Endothelial cell of umbilical vein (primary cell): Measurements from ENCODE around the gene TSPEAR. TPM values are rescaled to one million over a fixed set of nuclear protein-coding genes. Genes with fewer than 3 reads are reported as not detected.

Experiments
- BruUV-seq: library from RNA; stranded (reverse); fragments of 400-500 nt; replicated peaks from 2 replicates; lab custom pipeline; 2021; lab: Mats Ljungman, UMichigan
- CTCF ChIA-PET: fragments of 300-600, 350-600 bp; sonication (Branson Sonifier 250); formaldehyde crosslinking; loops from one replicate; lab custom pipeline; 2021; ENCODE audit warnings: antibody characterized with exemption, inconsistent platforms; lab: Charles Lee
- POLR2A ChIA-PET: fragments of 300-600, 350-600 bp; sonication (Branson Sonifier 250); formaldehyde crosslinking; loops from one replicate; lab custom pipeline; 2021; ENCODE audit warnings: antibody characterized with exemption, inconsistent platforms; lab: Charles Lee
- DNase-seq: peaks from one replicate; pipeline ENCODE4 v3.0.0-alpha.2; 2011; ENCODE audit warnings: low read depth, low spot score
- FAIRE-seq: peaks from 2 replicates; lab custom pipeline; 2011; peaks lifted over from hg19 to GRCh38; lab: Jason Lieb, UNC
- H2AFZ ChIP-seq: 2 replicates; pipeline ENCODE4 v1.6.0; 2012; ENCODE audit warnings: low read depth, low read length, control low read depth, inconsistent platforms
- H3K27ac ChIP-seq: 2 replicates; pipeline ENCODE4 v1.5.1; 2011; ENCODE audit warnings: low read depth, mild to moderate bottlenecking, control low read depth, low read length, moderate library complexity; ENCODE audit not compliant: insufficient read depth
- H3K27me3 ChIP-seq, 2 experiments: 2 replicates each; pipeline versions ENCODE4 v1.6.0 to v1.6.1; 2011; ENCODE audit warnings: low read length in 2 of 2, mixed read lengths in 1 of 2; ENCODE audit not compliant: control insufficient read depth in 2 of 2, insufficient read depth in 2 of 2
- H3K36me3 ChIP-seq, 2 experiments: 2 replicates in 1 of 2; 3 replicates in 1 of 2; pipeline ENCODE4 v1.5.1; 2011; ENCODE audit warnings: low read length in 2 of 2, mild to moderate bottlenecking in 1 of 2, moderate library complexity in 1 of 2; ENCODE audit not compliant: control insufficient read depth in 2 of 2, insufficient read depth in 2 of 2; ENCODE audit errors: extremely low read depth in 1 of 2
- H3K4me1 ChIP-seq: 3 replicates; pipeline ENCODE4 v1.5.1; 2011; ENCODE audit warnings: mild to moderate bottlenecking, low read length; ENCODE audit not compliant: control insufficient read depth, insufficient read depth; ENCODE audit errors: extremely low read depth
- H3K4me2 ChIP-seq: 2 replicates; pipeline ENCODE4 v1.6.1; 2011; ENCODE audit warnings: low read length, control low read depth, mixed read lengths; ENCODE audit not compliant: insufficient read depth
- H3K4me3 ChIP-seq, 3 experiments: fragments of 200-600 bp in 1 of 3; sonication (generic), shearing (Covaris generic) in 1 of 3; replicated peaks in 1 of 3; 2 replicates each; pipeline ENCODE4 v1.5.1; 2011 to 2016; ENCODE audit warnings: control low read depth in 3 of 3, low read length in 3 of 3, mild to moderate bottlenecking in 2 of 3, inconsistent platforms in 1 of 3, low read depth in 1 of 3, moderate library complexity in 1 of 3; ENCODE audit not compliant: insufficient read depth in 1 of 3
- H3K79me2 ChIP-seq: 2 replicates; pipeline ENCODE4 v1.6.0; 2012; ENCODE audit warnings: low read length, inconsistent platforms; ENCODE audit not compliant: control insufficient read depth, insufficient read depth
- H3K9ac ChIP-seq: replicated peaks from 2 replicates; pipeline ENCODE3; 2011; ENCODE audit warnings: low read length, control low read depth; ENCODE audit not compliant: insufficient read depth; ENCODE audit errors: extremely low read depth
- H3K9me1 ChIP-seq: replicated peaks from 3 replicates; pipeline ENCODE4 v1.6.0; 2011; ENCODE audit warnings: mild to moderate bottlenecking, low read length; ENCODE audit not compliant: control insufficient read depth, insufficient read depth; ENCODE audit errors: extremely low read depth
- H3K9me3 ChIP-seq: replicated peaks from 2 replicates; pipeline ENCODE4 v1.5.1; 2012; ENCODE audit warnings: low read length, inconsistent platforms; ENCODE audit not compliant: control insufficient read depth, insufficient read depth
- H4K20me1 ChIP-seq: replicated peaks from 2 replicates; pipeline ENCODE3; 2011; ENCODE audit warnings: mild to moderate bottlenecking, low read length; ENCODE audit not compliant: control insufficient read depth, insufficient read depth; ENCODE audit errors: extremely low read depth
- CTCF ChIP-seq, 2 donors: IDR thresholded peaks; 1 replicate in 1 of 2; 2 replicates in 1 of 2; pipeline ENCODE4 v1.5.1; 2011; ENCODE audit warnings: low read length in 2 of 2, mild to moderate bottlenecking in 2 of 2, moderate library complexity in 2 of 2, control low read depth in 1 of 2, inconsistent platforms in 1 of 2, low read depth in 1 of 2; ENCODE audit not compliant: insufficient read depth in 1 of 2; ENCODE audit errors: extremely low read depth in 1 of 2
- EZH2 ChIP-seq: IDR thresholded peaks from 2 replicates; pipeline ENCODE4 v1.6.1; 2012; ENCODE audit warnings: borderline replicate concordance, low read depth, mild to moderate bottlenecking, moderate library complexity, low read length, inconsistent platforms; ENCODE audit not compliant: severe bottlenecking
- FOS ChIP-seq: IDR thresholded peaks from 2 replicates; pipeline ENCODE4 v1.6.1; 2011; ENCODE audit warnings: mild to moderate bottlenecking, low read length, moderate library complexity, borderline replicate concordance; ENCODE audit not compliant: insufficient read depth
- GATA2 ChIP-seq: IDR thresholded peaks from 2 replicates; pipeline ENCODE4 v1.7.0; 2011; ENCODE audit warnings: low read depth, mild to moderate bottlenecking, moderate library complexity, mixed read lengths, low read length; ENCODE audit not compliant: insufficient read length, insufficient read depth
- JUN ChIP-seq: IDR thresholded peaks from 2 replicates; pipeline ENCODE4 v1.6.1; 2011; ENCODE audit warnings: borderline replicate concordance, low read depth; ENCODE audit not compliant: insufficient read length, insufficient read depth
- MAX ChIP-seq: IDR thresholded peaks from 2 replicates; pipeline ENCODE4 v1.6.1; 2011; ENCODE audit not compliant: insufficient read depth, insufficient read length
- MYC ChIP-seq: IDR thresholded peaks from one replicate; pipeline ENCODE4 v1.6.1; 2011; ENCODE audit warnings: mild to moderate bottlenecking, low read depth, low read length
- POLR2A ChIP-seq: IDR thresholded peaks from 2 replicates; pipeline ENCODE4 v1.6.1; 2012; ENCODE audit warnings: low read depth, mild to moderate bottlenecking, control low read depth, low read length
- POLR2AphosphoS5 ChIP-seq: IDR thresholded peaks from 2 replicates; pipeline ENCODE4 v1.6.1; 2012; ENCODE audit warnings: low read depth, mild to moderate bottlenecking, control low read depth, low read length, moderate library complexity; ENCODE audit not compliant: insufficient read depth
- dilution Hi-C: fragments of 300-500 bp; cut with MboI; formaldehyde crosslinking; loops from one replicate; pipeline ENCODE4 v1.15.0; 2019; ENCODE audit warnings: low sequenced_read_pairs; ENCODE audit not compliant: extremely low pct_ligation_motif_present
- intact Hi-C: fragments of 100-400 bp; cut with micrococcal nuclease; formaldehyde crosslinking; loops from one replicate; pipeline ENCODE4 v1.10.0; 2022
- polyA plus RNA-seq, 4 experiments: library from polyadenylated mRNA; depleted of rRNA in 3 of 4; stranded (reverse) in 3 of 4; unstranded in 1 of 4; fragments of >200 nt; gene quantifications; 2 replicates each; pipeline versions ENCODE4 v1.2.1 to v1.2.3, GENCODE V29; 2011 to 2012; ENCODE audit warnings: missing spikeins in 1 of 4
- total RNA-seq: library from RNA; stranded (reverse); gene quantifications from 2 replicates; pipeline ENCODE4 v1.2.3, GENCODE V29; 2021

TSPEAR gene
- total and polyA plus RNA-seq, 2 donors (not counting 3 experiments of a cell fraction or from before 2014, with no cell fraction given) = 0.01 TPM; not detected in 1

GRCh38 chr21:44650265-44650972 lies 61.0 kb downstream of the TSPEAR start:
- no peak for FAIRE-seq
- Histone ChIP-seq H3K4me3 (no peak overlapping the region), H3K27me3 (no peaks in the 10 kb centered on the region), H4K20me1 (no peaks in the 10 kb centered on the region), H3K4me1 (no peaks in the 10 kb centered on the region), H2AFZ (no peak overlapping the region), H3K9ac (no peak overlapping the region), H3K9me3 (no peaks in the 10 kb centered on the region), H3K9me1 (no peaks in the 10 kb centered on the region), H3K27ac (no peak overlapping the region), H3K36me3 (no peaks in the 10 kb centered on the region), H3K4me2 (no peak overlapping the region), H3K79me2 (no peaks in the 10 kb centered on the region)
- CTCF ChIA-PET = no interaction called here
- no peak for DNase-seq
- dilution Hi-C loops (no loop called here), intact Hi-C loops (no loop called here)
- TF ChIP-seq MAX (no peak), POLR2AphosphoS5 (no peak), POLR2A (no peak), MYC (no peak), JUN (no peak), EZH2 (no peak), CTCF (IDR thresholded peaks at IDR 0.05; ENCODE audit: extremely low read depth in 1 of 2, insufficient read depth in 1 of 2, low read depth in 1 of 2, low read length in 2 of 2) (no peak), FOS (no peak), GATA2 (no peak)
- POLR2A ChIA-PET = no interaction called here
- no TSS peak for BruUV-seq
